22Rv1 (cell line): ENCODE measurements around the gene COL5A1.

Source experiments
- CTCF ChIP-seq: fragments of 450-650 bp; IDR thresholded peaks from 2 replicates; pipeline ENCODE4 v1.5.1; 2017; ENCODE audit warnings: mild to moderate bottlenecking
- ZFX ChIP-seq: fragments of 450-650 bp; IDR thresholded peaks from 2 replicates; pipeline ENCODE4 v1.6.1; 2017; ENCODE audit warnings: antibody characterized with exemption, borderline replicate concordance

DNA sequence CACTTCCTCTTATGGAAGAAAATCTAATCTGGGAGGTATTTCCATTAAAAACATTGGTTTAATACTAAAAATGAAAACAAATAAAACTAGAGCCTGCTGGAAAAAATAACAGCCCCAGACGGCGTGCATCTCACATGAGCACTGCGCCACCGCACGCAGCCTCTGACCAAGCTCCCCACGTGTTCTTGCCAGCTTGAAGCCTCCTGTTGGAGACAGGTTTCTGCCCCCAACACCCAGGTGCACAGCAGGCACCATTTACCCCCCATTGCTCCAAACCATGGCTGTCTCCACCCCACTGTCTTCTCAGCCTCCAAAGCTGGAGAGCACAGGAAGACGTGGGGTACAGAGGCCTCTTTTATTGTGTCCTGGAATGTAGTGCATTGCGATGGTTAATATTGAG, 10.7 kb upstream of the COL5A1 start:
- TF ChIP-seq CTCF: no peak
- no peak for TF ChIP-seq ZFX
